ENCODE results near the gene NFATC1.
A peak's percentile ranks its signal among the peaks of the same experiment; 100 is the strongest.
"Not testable (repeated sequence)": the region's sequence is repeated elsewhere in the genome, so short reads cannot be mapped to it uniquely, and the experiment has no call there.

The NFATC1 gene

GRCh38 chr18:79493801-79494211, 98.1 kb downstream of the NFATC1 start:
- no peak for DNase-seq

GRCh38 chr18:79494936-79495335, 99.2 kb downstream of the NFATC1 start:
- no peak for DNase-seq

- no peak for DNase-seq
These were observed 99.9 kb downstream of the NFATC1 start for GRCh38 chr18:79495591-79496071.

GRCh38 chr18:79496237-79496977, 100.7 kb downstream of the NFATC1 start:
- DNase-seq, result no peak

- DNase-seq, result no peak
These were observed 101.4 kb downstream of the NFATC1 start for GRCh38 chr18:79496978-79497637.

- no peak for DNase-seq
These were observed 101.9 kb downstream of the NFATC1 start for GRCh38 chr18:79497638-79498081.

GRCh38 chr18:79498662-79499061, 102.9 kb downstream of the NFATC1 start:
- no peak for DNase-seq

GRCh38 chr18:79501006-79501405, 105.3 kb downstream of the NFATC1 start:
- DNase-seq, result no peak

GRCh38 chr18:79502782-79503181, 107.1 kb downstream of the NFATC1 start:
- DNase-seq, result no peak

- DNase-seq, result no peak
These were observed 107.7 kb downstream of the NFATC1 start for GRCh38 chr18:79503406-79503805.

GRCh38 chr18:79504034-79504433, 108.3 kb downstream of the NFATC1 start:
- no peak for DNase-seq

GRCh38 chr18:79504495-79504894, 108.8 kb downstream of the NFATC1 start:
- DNase-seq, result not testable (repeated sequence)

GRCh38 chr18:79505465-79505864, 109.7 kb downstream of the NFATC1 start:
- not testable (repeated sequence) for DNase-seq

GRCh38 chr18:79506191-79507075, 110.7 kb downstream of the NFATC1 start:
- no peak for DNase-seq

- DNase-seq, result peak; percentile 54
These were observed 111.4 kb downstream of the NFATC1 start for GRCh38 chr18:79507076-79507545.

- no peak for DNase-seq
These were observed 112.1 kb downstream of the NFATC1 start for GRCh38 chr18:79507546-79508480.

GRCh38 chr18:79508565-79509535, 113.1 kb downstream of the NFATC1 start:
- DNase-seq, result no peak

GRCh38 chr18:79509536-79509930, 113.8 kb downstream of the NFATC1 start:
- no peak for DNase-seq

- DNase-seq, result no peak
These were observed 114.4 kb downstream of the NFATC1 start for GRCh38 chr18:79510046-79510685.

GRCh38 chr18:79510731-79511241, 115.1 kb downstream of the NFATC1 start:
- no peak for DNase-seq
